Omental fat pad (tissue), 4 donors: ENCODE data around the gene WASL. TPM values are rescaled to one million over a fixed set of nuclear protein-coding genes. Genes with fewer than 3 reads are reported as not detected.

Experiments used
- ATAC-seq: fragments of 150-250 bp; one replicate; pipeline ENCODE4 v1.9.1; 2016; ENCODE audit warnings: mild to moderate bottlenecking, moderate library complexity; ENCODE audit not compliant: low FRiP score
- DNase-seq: peaks from one replicate; pipeline ENCODE4 v3.0.0-alpha.2; 2019; ENCODE audit warnings: low spot score
- CTCF ChIP-seq, 3 donors: fragments of 450-650 bp; IDR thresholded peaks; one replicate each; pipeline ENCODE4 v1.5.1; 2016 to 2017; ENCODE audit warnings: antibody characterized with exemption in 3 of 3, mild to moderate bottlenecking in 3 of 3, moderate library complexity in 2 of 3
- total RNA-seq, 4 donors: library from RNA; depleted of rRNA; stranded (reverse); fragments of >200 nt; gene quantifications; one replicate each; pipeline ENCODE4 v1.1.0, GENCODE V29; 2016

WASL gene
- total RNA-seq, 4 donors from 2014 or later, result 23.8 to 30.9 (median 27.6) TPM

GRCh38 chr7:123716877-123717276 is 31.9 kb downstream of the WASL start:
- DNase-seq (no peak), ATAC-seq (no peak)
- no peak for TF ChIP-seq CTCF (IDR thresholded peaks at IDR 0.05)

- DNase-seq, result no peak
- no peak for TF ChIP-seq CTCF (IDR thresholded peaks at IDR 0.05)
- ATAC-seq, result no peak
These were observed 33.0 kb downstream of the WASL start for GRCh38 chr7:123715799-123716198.

GRCh38 chr7:123715198-123715597 is 33.6 kb downstream of the WASL start:
- DNase-seq (no peak), ATAC-seq (no peak)
- TF ChIP-seq CTCF (IDR thresholded peaks at IDR 0.05), result no peak

- TF ChIP-seq CTCF (IDR thresholded peaks at IDR 0.05), result no peak
- DNase-seq (no peak), ATAC-seq (no peak)
These were observed 34.3 kb downstream of the WASL start for GRCh38 chr7:123714296-123715080.

GRCh38 chr7:123712619-123713018 is 36.2 kb downstream of the WASL start:
- ATAC-seq (no peak), DNase-seq (no peak)
- TF ChIP-seq CTCF (IDR thresholded peaks at IDR 0.05), result no peak

DNA sequence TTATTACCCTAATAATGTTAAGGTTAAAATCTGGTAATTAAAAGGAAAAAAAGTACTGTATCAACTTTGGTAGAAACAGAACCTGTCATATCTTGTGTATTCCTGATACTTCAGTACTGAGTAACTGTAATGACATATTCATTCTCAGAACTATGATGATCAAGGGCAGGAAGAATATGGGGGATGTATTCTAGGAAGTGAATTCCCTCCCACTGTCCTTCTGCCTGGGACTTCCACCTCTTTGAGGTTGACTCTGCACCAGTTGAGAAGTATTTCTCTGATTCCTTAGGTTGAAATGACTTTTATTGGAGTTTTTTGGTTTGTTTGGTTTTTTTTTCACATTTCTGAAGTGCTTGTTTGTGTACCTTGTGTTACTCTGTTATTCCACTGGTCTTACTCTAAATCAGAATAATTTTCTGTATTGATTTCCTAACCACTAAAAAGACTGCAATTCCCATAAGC is 36.9 kb downstream of the WASL start:
- no peak for TF ChIP-seq CTCF (IDR thresholded peaks at IDR 0.05)
- no peak for DNase-seq
- no peak for ATAC-seq

GRCh38 chr7:123710683-123711082 is 38.1 kb downstream of the WASL start:
- no peak for DNase-seq
- no peak for ATAC-seq
- no peak for TF ChIP-seq CTCF (IDR thresholded peaks at IDR 0.05)
